Endodermal cell (in vitro differentiated cells): ENCODE measurements around the gene PLPP4. TPM values are rescaled to one million over a fixed set of nuclear protein-coding genes. Genes with fewer than 3 reads are reported as not detected.

Experiments
- DNase-seq: peaks from one replicate; pipeline ENCODE4 v3.0.0-alpha.2; 2017
- H3K27ac ChIP-seq: 2 replicates; pipeline ENCODE4 v1.5.1; 2013; ENCODE audit warnings: mild to moderate bottlenecking, low read depth, low read length, moderate library complexity
- H3K27me3 ChIP-seq: 2 replicates; pipeline ENCODE4 v1.6.1; 2013; ENCODE audit warnings: mild to moderate bottlenecking, low read length, moderate library complexity; ENCODE audit not compliant: insufficient read depth, control insufficient read depth, poor library complexity, severe bottlenecking
- H3K36me3 ChIP-seq: 2 replicates; pipeline ENCODE4 v1.7.0; 2013; ENCODE audit warnings: mild to moderate bottlenecking, low read length, moderate library complexity; ENCODE audit not compliant: control insufficient read depth, insufficient read depth
- H3K4me1 ChIP-seq: one replicate; pipeline ENCODE4 v1.7.0; 2013; ENCODE audit warnings: low read length; ENCODE audit not compliant: control insufficient read depth, insufficient read depth
- H3K4me3 ChIP-seq: 2 replicates; pipeline ENCODE4 v1.5.1; 2013; ENCODE audit warnings: mild to moderate bottlenecking, low read length, moderate library complexity
- H3K9ac ChIP-seq: 2 replicates; pipeline ENCODE4 v1.6.1; 2013; ENCODE audit warnings: mild to moderate bottlenecking, low read length, moderate library complexity; ENCODE audit not compliant: poor library complexity, severe bottlenecking; ENCODE audit errors: extremely low read depth
- H3K9me3 ChIP-seq: 2 replicates; pipeline ENCODE4 v1.6.1; 2013; ENCODE audit warnings: mild to moderate bottlenecking, low read length, moderate library complexity; ENCODE audit not compliant: control insufficient read depth
- H3K27ac Mint-ChIP-seq: 2 replicates; pipeline ENCODE4 v1.8.0; 2020; ENCODE audit warnings: mixed read lengths
- H3K27me3 Mint-ChIP-seq: 2 replicates; pipeline ENCODE4 v1.8.0; 2021; ENCODE audit warnings: mild to moderate bottlenecking, mixed read lengths; ENCODE audit not compliant: insufficient read depth
- H3K36me3 Mint-ChIP-seq: 2 replicates; pipeline ENCODE4 v1.8.0; 2020; ENCODE audit warnings: low read depth, mixed read lengths
- H3K4me1 Mint-ChIP-seq: 2 replicates; pipeline ENCODE4 v1.8.0; 2020; ENCODE audit warnings: mixed read lengths
- H3K4me3 Mint-ChIP-seq: 2 replicates; pipeline ENCODE4 v1.8.0; 2020; ENCODE audit warnings: mild to moderate bottlenecking, moderate library complexity, mixed read lengths
- H3K9me3 Mint-ChIP-seq: 2 replicates; pipeline ENCODE4 v1.8.0; 2020; ENCODE audit warnings: mild to moderate bottlenecking, mixed read lengths
- CTCF ChIP-seq: fragments of 200-600 bp; sonication (generic); conservative IDR thresholded peaks from 2 replicates; pipeline ENCODE4 v1.5.0; 2021; ENCODE audit warnings: antibody characterized with exemption, mild to moderate bottlenecking
- WGBS, 2 experiments: methylation state at CpG; one replicate each; pipeline versions ENCODE4 v1.1.5 to v1.1.7; 2013; ENCODE audit warnings: missing lambda C conversion rate in 2 of 2, mixed read lengths in 1 of 2; ENCODE audit not compliant: insufficient coverage in 1 of 2, insufficient read length in 1 of 2; 5-methylcytosine and 5-hydroxymethylcytosine counted together
- total RNA-seq, 2 donors: library from RNA; stranded (reverse); fragmentation: NEBNext Ultra II Directional in 1 of 2; extraction: Animal tissue kit (Norgen Biotek cat#: 25700) in 1 of 2; gene quantifications; 2 replicates in 1 of 2; 3 replicates in 1 of 2; pipeline ENCODE4 v1.2.1, GENCODE V29; 2021

PLPP4 gene
- total RNA-seq, 2 donors from 2014 or later, result 8.7 to 14.4 TPM

- Histone ChIP-seq H3K9ac (no peak overlapping the region), H3K27me3 (no peaks in the 10 kb centered on the region), H3K4me3 (no peak overlapping the region), H3K27ac (no peak overlapping the region), H3K4me1 (peaks cover 21% of the 10 kb centered on the region), H3K9me3 (no peaks in the 10 kb centered on the region), H3K36me3 (no peaks in the 10 kb centered on the region)
- no peak overlapping the region for H3K4me3 Mint-ChIP-seq
- no peak overlapping the region for H3K27ac Mint-ChIP-seq
- DNase-seq, result no peak
- 67 to 79% methylated on average over 1 to 3 of the region's 3 CpGs for WGBS, 2 experiments
- no peaks in the 10 kb centered on the region for H3K36me3 Mint-ChIP-seq
- TF ChIP-seq CTCF, result no peak
- peaks cover 48% of the 10 kb centered on the region for H3K4me1 Mint-ChIP-seq
- no peaks in the 10 kb centered on the region for H3K9me3 Mint-ChIP-seq
- no peaks in the 10 kb centered on the region for H3K27me3 Mint-ChIP-seq
Measured at GRCh38 chr10:120492346-120492745, 35.3 kb downstream of the PLPP4 start.

GRCh38 chr10:120493411-120494312 is 36.6 kb downstream of the PLPP4 start:
- H3K4me1 Mint-ChIP-seq, result peaks cover 36% of the 10 kb centered on the region
- peak; percentile 12 for DNase-seq
- Histone ChIP-seq H3K4me1 (peaks cover 12% of the 10 kb centered on the region), H3K27ac (no peak overlapping the region), H3K9ac (no peak overlapping the region), H3K9me3 (no peaks in the 10 kb centered on the region), H3K36me3 (no peaks in the 10 kb centered on the region), H3K4me3 (no peak overlapping the region), H3K27me3 (no peaks in the 10 kb centered on the region)
- H3K4me3 Mint-ChIP-seq, result no peak overlapping the region
- no peak overlapping the region for H3K27ac Mint-ChIP-seq
- no peaks in the 10 kb centered on the region for H3K9me3 Mint-ChIP-seq
- 84 to 96% methylated on average over 3 to 11 of the region's 11 CpGs for WGBS, 2 experiments
- H3K36me3 Mint-ChIP-seq, result no peaks in the 10 kb centered on the region
- H3K27me3 Mint-ChIP-seq, result no peaks in the 10 kb centered on the region
- TF ChIP-seq CTCF, result no peak

- no peak overlapping the region for H3K27ac Mint-ChIP-seq
- H3K9ac ChIP-seq, result no peak overlapping the region
Measured at GRCh38 chr10:120494313-120494710, 37.3 kb downstream of the PLPP4 start.

More at GRCh38 chr10:120494313-120494710, 37.3 kb downstream of the PLPP4 start:
- Mint-ChIP-seq H3K36me3 (no peaks in the 10 kb centered on the region), H3K27me3 (no peaks in the 10 kb centered on the region), H3K4me3 (no peak overlapping the region), H3K9me3 (no peaks in the 10 kb centered on the region), H3K4me1 (peaks cover 29% of the 10 kb centered on the region)
- Histone ChIP-seq H3K27me3 (no peaks in the 10 kb centered on the region), H3K4me3 (no peak overlapping the region), H3K9me3 (no peaks in the 10 kb centered on the region), H3K27ac (no peak overlapping the region), H3K4me1 (peaks cover 8% of the 10 kb centered on the region), H3K36me3 (no peaks in the 10 kb centered on the region)
- TF ChIP-seq CTCF, result no peak
- WGBS, 2 experiments, result 90 to 93% methylated on average over 5 to 6 of the region's 6 CpGs
- DNase-seq, result peak; percentile 20
